ENCODE results near the gene TRDN.

Gene TRDN

GRCh38 chr6:123610779-123611178 is 26.0 kb downstream of the TRDN start:
- no peak for TF ChIP-seq CTCF (IDR thresholded peaks at IDR 0.05; ENCODE audit: control insufficient read depth, extremely low read depth, insufficient read depth)

GRCh38 chr6:123604067-123604466 is 32.7 kb downstream of the TRDN start:
- no peak overlapping the region for H3K4me3 ChIP-seq (ENCODE audit: low read depth, low read length)
- no peak for DNase-seq (ENCODE audit: low read depth)
- no peak for TF ChIP-seq CTCF (IDR thresholded peaks at IDR 0.05; ENCODE audit: control insufficient read depth, extremely low read depth, insufficient read depth)

More at GRCh38 chr6:123610779-123611178, 26.0 kb downstream of the TRDN start:
- no peak overlapping the region for H3K4me3 ChIP-seq (ENCODE audit: low read depth, low read length)
- DNase-seq (ENCODE audit: low read depth), result no peak

- H3K4me3 ChIP-seq (ENCODE audit: low read depth, low read length), result no peak overlapping the region
- no peak for TF ChIP-seq CTCF (IDR thresholded peaks at IDR 0.05; ENCODE audit: control insufficient read depth, extremely low read depth, insufficient read depth)
- DNase-seq (ENCODE audit: low read depth), result no peak
These were observed 38.7 kb downstream of the TRDN start for GRCh38 chr6:123598011-123598410.

GRCh38 chr6:123594776-123595175 is 42.0 kb downstream of the TRDN start:
- TF ChIP-seq CTCF (IDR thresholded peaks at IDR 0.05; ENCODE audit: control insufficient read depth, extremely low read depth, insufficient read depth), result no peak
- no peak overlapping the region for H3K4me3 ChIP-seq (ENCODE audit: low read depth, low read length)
- no peak for DNase-seq (ENCODE audit: low read depth)

GRCh38 chr6:123592426-123592825 is 44.3 kb downstream of the TRDN start:
- no peak overlapping the region for H3K4me3 ChIP-seq (ENCODE audit: low read depth, low read length)
- DNase-seq (ENCODE audit: low read depth), result no peak
- TF ChIP-seq CTCF (IDR thresholded peaks at IDR 0.05; ENCODE audit: control insufficient read depth, extremely low read depth, insufficient read depth), result no peak

GRCh38 chr6:123589973-123590372 is 46.8 kb downstream of the TRDN start:
- TF ChIP-seq CTCF (IDR thresholded peaks at IDR 0.05; ENCODE audit: control insufficient read depth, extremely low read depth, insufficient read depth), result no peak
- DNase-seq (ENCODE audit: low read depth), result no peak
- no peak overlapping the region for H3K4me3 ChIP-seq (ENCODE audit: low read depth, low read length)

- no peak overlapping the region for H3K4me3 ChIP-seq (ENCODE audit: low read depth, low read length)
- DNase-seq (ENCODE audit: low read depth), result no peak
- no peak for TF ChIP-seq CTCF (IDR thresholded peaks at IDR 0.05; ENCODE audit: control insufficient read depth, extremely low read depth, insufficient read depth)
These were observed 47.4 kb downstream of the TRDN start for GRCh38 chr6:123589317-123589716.
